IPS-20b (cell line): ENCODE data around the gene KCNMA1.

Source experiments
- H3K27ac ChIP-seq: one replicate; pipeline ENCODE4 v1.5.1; 2013; ENCODE audit warnings: low read length
- H3K27me3 ChIP-seq: 2 replicates; pipeline ENCODE4 v1.6.1; 2013; ENCODE audit warnings: mild to moderate bottlenecking, low read length, inconsistent platforms; ENCODE audit not compliant: insufficient read depth
- H3K36me3 ChIP-seq: 2 replicates; pipeline ENCODE4 v1.6.1; 2013; ENCODE audit warnings: low read depth, mild to moderate bottlenecking, inconsistent platforms, low read length, moderate library complexity; ENCODE audit not compliant: insufficient read depth
- H3K4me1 ChIP-seq: 2 replicates; pipeline ENCODE4 v1.6.1; 2013; ENCODE audit warnings: mild to moderate bottlenecking, control low read depth, inconsistent platforms, low read length, moderate library complexity; ENCODE audit not compliant: insufficient read depth
- H3K4me3 ChIP-seq: 2 replicates; pipeline ENCODE4 v1.5.1; 2013; ENCODE audit warnings: mild to moderate bottlenecking, low read length, inconsistent platforms
- H3K9ac ChIP-seq: 2 replicates; pipeline ENCODE4 v1.6.1; 2013; ENCODE audit warnings: low read depth, mild to moderate bottlenecking, inconsistent platforms, low read length, moderate library complexity
- H3K9me3 ChIP-seq: 2 replicates; pipeline ENCODE4 v1.6.1; 2013; ENCODE audit warnings: mild to moderate bottlenecking, low read depth, low read length, inconsistent platforms; ENCODE audit not compliant: insufficient read depth

KCNMA1 gene

DNA sequence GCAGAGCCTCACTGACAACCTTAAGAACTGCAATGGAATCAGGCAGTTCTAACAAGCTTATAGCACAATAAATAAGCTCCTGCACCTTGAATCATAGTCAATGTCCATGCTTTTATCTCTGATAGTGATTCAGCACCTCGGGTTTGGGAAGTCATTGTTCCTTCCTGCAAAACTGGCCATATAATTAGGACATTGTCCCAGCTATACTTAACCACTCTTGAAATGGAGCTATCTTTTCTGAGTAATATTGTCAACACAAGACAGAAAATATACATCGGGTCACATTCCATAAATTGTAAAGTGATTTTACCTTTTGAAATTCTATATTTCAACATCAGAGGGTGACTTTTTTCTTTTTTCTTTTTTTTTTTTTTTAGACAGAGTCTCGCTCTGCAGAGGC, 682.8 kb downstream of the KCNMA1 start:
- Histone ChIP-seq H3K36me3 (no peaks in the 10 kb centered on the region), H3K9me3 (no peaks in the 10 kb centered on the region), H3K9ac (no peak overlapping the region), H3K27me3 (no peaks in the 10 kb centered on the region), H3K4me1 (no peaks in the 10 kb centered on the region), H3K4me3 (no peak overlapping the region), H3K27ac (no peak overlapping the region)

DNA sequence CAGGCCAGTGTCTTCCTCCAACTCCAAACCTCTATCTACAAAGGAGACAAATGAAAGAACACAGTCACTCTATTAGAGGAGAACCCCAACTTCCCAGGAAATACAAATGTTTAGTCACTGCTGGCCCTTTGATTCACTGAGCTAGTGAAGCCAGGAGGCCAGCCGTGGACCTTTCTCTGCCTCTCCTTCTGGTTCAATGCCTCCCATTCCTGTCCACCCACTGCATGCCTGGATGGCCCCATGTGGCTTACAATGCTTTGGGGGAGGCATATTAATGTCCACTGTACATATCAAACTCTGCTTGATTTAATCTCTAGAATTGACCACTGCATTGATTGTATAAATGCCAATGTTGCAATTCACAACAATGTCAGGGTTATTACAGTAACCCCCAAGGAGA, 687.3 kb downstream of the KCNMA1 start:
- Histone ChIP-seq H3K4me1 (no peaks in the 10 kb centered on the region), H3K36me3 (no peaks in the 10 kb centered on the region), H3K9me3 (no peaks in the 10 kb centered on the region), H3K9ac (no peak overlapping the region), H3K27ac (no peak overlapping the region), H3K27me3 (no peaks in the 10 kb centered on the region), H3K4me3 (no peak overlapping the region)

DNA sequence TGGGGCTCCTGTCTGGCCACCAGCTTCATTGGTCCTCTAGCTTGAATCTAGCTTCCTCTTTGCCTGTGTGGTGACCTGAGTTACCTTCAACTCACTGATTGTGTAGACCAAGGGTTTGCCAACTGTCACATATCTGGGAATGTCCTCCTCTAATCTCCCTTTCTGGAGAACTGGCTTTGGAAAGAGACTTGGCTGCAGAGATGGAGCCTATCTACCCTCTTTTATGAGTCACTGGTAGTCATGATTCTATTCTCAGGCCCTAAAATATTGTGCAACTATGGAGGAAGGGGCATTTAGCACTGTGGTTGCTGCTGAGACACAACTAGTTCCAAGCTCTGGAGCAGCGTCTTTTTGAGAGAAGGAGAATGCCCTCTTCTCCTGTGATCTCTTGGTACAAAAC, 691.3 kb downstream of the KCNMA1 start:
- Histone ChIP-seq H3K27me3 (no peaks in the 10 kb centered on the region), H3K4me3 (no peak overlapping the region), H3K9me3 (no peaks in the 10 kb centered on the region), H3K36me3 (no peaks in the 10 kb centered on the region), H3K27ac (no peak overlapping the region), H3K9ac (no peak overlapping the region), H3K4me1 (no peaks in the 10 kb centered on the region)

DNA sequence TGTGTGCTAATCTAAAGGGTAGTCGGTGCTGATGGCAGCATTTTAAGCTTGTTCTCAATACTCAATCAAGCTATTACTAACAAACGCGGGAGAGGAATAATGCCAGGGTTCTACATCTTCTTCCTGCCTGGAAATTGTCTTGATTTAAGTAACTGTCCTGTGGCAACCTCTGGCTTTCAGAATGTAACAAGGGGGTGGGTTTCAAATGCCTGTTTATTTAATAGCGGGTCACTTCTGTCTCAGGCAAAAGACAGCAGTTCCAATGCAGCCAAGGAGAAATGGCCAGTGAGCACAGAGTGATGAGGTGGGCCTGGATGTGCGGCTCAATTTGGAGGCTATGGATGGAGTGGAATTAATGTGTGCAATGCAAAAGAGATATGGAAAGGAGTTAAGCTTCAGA, 692.4 kb downstream of the KCNMA1 start:
- Histone ChIP-seq H3K27ac (no peak overlapping the region), H3K4me3 (no peak overlapping the region), H3K4me1 (no peaks in the 10 kb centered on the region), H3K9ac (no peak overlapping the region), H3K9me3 (no peaks in the 10 kb centered on the region), H3K27me3 (no peaks in the 10 kb centered on the region), H3K36me3 (no peaks in the 10 kb centered on the region)

DNA sequence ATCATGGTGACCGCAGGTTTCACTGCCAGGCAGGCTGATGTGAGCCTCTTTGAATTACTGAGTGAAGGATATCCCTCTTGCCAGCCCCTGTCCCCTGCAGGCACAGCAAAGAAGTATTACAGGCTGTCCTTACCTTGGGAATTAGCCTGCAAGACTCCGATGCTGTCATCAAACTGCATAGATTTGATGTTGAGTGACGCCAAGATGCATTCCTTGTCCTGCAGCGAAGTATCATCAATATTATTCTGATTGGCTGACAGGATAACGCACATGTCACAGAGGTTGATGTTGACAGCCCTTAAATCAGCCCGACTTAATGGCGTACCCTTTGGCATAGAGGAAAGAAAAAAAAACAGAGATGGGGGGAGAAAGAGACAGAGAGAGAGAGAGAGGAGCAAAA, 693.0 kb downstream of the KCNMA1 start:
- H3K9me3 ChIP-seq = no peaks in the 10 kb centered on the region
- no peak overlapping the region for H3K4me3 ChIP-seq
- H3K36me3 ChIP-seq = no peaks in the 10 kb centered on the region
- no peaks in the 10 kb centered on the region for H3K27me3 ChIP-seq
- H3K4me1 ChIP-seq = no peaks in the 10 kb centered on the region
- H3K27ac ChIP-seq = no peak overlapping the region
- no peak overlapping the region for H3K9ac ChIP-seq

DNA sequence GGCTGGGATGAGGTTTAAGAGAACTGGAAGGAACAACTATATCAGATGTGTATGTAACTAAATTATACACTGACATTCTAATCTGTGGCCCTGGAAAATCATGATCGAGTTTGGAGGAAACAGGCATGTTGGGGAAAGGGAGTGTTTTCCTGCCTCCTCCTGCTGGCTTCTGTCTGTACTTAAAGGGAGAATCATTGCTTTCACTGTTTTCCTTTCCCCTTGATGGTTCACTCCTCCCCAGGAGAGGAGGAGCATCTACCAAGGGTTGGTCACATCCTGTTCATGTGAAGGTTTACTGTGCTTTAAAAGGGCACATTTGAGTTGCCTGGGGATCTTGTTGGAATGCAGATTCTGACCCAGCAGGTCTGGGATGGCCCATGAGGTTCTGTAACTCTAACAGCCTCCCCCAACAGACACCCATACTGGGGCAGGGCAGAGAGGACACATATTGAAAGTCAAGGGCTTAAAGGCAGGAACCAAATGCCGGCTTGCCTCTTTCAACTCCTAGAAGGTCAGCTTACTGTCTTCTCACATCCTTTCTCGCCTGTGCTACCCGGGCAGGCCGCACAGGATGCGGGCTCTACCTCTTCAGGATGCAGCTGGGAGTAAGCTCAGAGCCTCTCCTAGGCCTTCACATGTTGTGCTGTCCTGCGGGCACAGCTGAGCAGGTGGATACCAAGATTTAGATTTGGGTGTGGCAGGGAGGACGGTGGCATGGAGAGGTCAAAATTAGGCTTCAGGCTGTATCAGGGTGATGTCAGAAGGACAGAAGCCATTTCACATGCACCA, 694.8 kb downstream of the KCNMA1 start:
- Histone ChIP-seq H3K9me3 (no peaks in the 10 kb centered on the region), H3K27ac (no peak overlapping the region), H3K27me3 (no peaks in the 10 kb centered on the region), H3K36me3 (no peaks in the 10 kb centered on the region), H3K4me1 (no peaks in the 10 kb centered on the region), H3K9ac (no peak overlapping the region), H3K4me3 (no peak overlapping the region)

DNA sequence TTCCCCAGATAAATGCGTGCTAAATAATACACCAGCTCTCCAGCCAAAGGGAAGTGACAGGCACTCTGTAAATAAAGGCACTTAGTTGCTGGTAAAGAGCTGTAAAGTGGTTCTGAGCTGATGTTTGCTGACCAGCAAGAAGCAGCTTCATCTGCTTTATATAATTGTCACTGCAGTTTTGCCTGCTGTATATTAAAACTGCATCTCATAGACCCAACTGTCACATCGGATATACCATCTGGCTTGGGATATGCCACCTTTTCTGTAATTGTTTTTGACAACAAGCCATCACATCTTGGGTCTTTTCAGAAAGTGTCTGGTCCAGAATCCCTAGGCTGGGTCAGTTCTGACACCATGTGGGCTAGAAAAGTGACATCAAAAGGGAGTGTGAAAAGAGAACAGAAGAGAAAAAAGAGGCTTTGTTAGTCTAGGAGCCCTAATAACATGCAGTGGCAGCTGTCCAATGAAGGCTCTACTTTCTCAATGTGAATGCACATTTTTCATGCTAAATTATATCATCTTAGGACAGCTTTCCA, 697.6 kb downstream of the KCNMA1 start:
- Histone ChIP-seq H3K9me3 (no peaks in the 10 kb centered on the region), H3K9ac (no peak overlapping the region), H3K36me3 (no peaks in the 10 kb centered on the region), H3K27me3 (no peaks in the 10 kb centered on the region), H3K4me1 (no peaks in the 10 kb centered on the region), H3K4me3 (no peak overlapping the region), H3K27ac (no peak overlapping the region)

DNA sequence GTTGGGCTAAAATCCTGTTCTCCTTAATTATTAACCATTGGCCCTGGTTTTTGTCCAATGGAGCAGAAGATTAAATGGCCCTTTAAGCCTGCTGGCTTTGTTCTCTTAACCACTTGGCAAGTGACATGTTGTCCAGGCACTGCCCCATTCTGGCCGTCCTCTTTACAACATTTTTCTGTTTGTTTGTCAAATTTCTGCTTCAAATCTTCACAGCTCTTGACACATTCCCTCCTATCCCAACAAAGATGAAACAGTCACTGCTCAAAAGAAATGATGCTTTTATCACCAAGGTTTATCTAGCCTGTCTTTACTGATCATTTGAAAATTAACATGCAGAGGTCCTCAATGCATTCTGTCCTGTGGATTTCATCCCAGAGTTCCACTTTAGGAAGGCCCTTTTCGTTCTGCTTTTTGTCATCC, 700.4 kb downstream of the KCNMA1 start:
- H3K9me3 ChIP-seq = no peaks in the 10 kb centered on the region

DNA sequence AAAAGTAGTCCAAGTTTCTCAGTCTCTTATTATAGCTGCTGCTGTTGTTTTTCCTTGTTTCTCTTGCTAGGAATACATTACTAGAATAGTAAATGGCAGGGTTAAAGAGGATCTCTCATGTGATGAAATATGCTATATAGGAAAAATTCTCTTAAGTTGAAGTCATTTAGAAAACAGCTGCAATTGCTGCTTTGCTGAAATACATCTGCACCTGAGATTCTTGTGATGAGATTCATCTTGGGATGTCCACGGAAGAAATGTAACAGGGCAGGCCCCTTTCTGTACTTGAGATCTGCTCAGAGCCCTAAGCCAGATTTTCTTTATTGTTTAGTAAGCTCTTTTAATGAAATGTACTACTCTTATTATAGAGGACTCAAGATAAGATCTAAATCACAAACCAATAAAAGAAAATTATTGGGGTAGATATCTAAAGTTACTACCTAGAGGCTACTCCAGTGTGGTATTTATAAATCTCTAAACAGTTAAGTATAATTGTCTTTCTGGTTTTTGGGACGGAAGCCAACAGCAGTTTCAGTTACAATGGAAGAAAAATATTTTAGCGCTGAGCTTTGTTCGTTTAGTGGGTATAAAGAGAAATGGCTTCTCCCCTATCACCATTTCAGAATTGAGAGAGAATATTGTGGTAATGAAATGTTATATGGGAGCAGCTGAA, 701.5 kb downstream of the KCNMA1 start:
- Histone ChIP-seq H3K27me3 (no peaks in the 10 kb centered on the region), H3K27ac (no peak overlapping the region), H3K4me3 (no peak overlapping the region), H3K9ac (no peak overlapping the region), H3K36me3 (no peaks in the 10 kb centered on the region), H3K9me3 (no peaks in the 10 kb centered on the region), H3K4me1 (no peaks in the 10 kb centered on the region)

More for the DNA sequence above, 700.4 kb downstream of the KCNMA1 start:
- Histone ChIP-seq H3K9ac (no peak overlapping the region), H3K4me1 (no peaks in the 10 kb centered on the region), H3K36me3 (no peaks in the 10 kb centered on the region), H3K27ac (no peak overlapping the region), H3K4me3 (no peak overlapping the region), H3K27me3 (no peaks in the 10 kb centered on the region)

DNA sequence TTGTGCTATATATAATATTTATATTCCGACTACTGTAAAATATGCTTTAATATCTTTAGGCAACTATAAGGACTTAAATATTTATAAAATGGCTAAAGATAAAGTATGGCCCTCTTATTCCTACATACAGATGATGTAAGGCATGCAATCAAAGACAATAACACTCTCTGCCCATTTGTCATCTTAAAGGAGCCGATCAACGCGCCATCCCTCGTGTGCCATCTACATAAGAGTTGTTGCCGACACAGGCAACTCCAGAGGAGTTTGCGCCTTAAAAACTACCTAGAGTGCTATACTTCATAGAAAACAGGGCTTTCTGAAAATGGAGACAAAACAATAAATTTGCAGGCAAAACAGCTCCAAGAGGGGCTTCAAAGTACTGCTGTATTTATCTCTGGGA, 709.0 kb downstream of the KCNMA1 start:
- no peaks in the 10 kb centered on the region for H3K36me3 ChIP-seq
- H3K9ac ChIP-seq = no peak overlapping the region
- no peaks in the 10 kb centered on the region for H3K27me3 ChIP-seq
- no peak overlapping the region for H3K4me3 ChIP-seq
- no peak overlapping the region for H3K27ac ChIP-seq
- H3K4me1 ChIP-seq = peaks cover 14% of the 10 kb centered on the region; the same call in 1 of the 2 replicates
- no peaks in the 10 kb centered on the region for H3K9me3 ChIP-seq

DNA sequence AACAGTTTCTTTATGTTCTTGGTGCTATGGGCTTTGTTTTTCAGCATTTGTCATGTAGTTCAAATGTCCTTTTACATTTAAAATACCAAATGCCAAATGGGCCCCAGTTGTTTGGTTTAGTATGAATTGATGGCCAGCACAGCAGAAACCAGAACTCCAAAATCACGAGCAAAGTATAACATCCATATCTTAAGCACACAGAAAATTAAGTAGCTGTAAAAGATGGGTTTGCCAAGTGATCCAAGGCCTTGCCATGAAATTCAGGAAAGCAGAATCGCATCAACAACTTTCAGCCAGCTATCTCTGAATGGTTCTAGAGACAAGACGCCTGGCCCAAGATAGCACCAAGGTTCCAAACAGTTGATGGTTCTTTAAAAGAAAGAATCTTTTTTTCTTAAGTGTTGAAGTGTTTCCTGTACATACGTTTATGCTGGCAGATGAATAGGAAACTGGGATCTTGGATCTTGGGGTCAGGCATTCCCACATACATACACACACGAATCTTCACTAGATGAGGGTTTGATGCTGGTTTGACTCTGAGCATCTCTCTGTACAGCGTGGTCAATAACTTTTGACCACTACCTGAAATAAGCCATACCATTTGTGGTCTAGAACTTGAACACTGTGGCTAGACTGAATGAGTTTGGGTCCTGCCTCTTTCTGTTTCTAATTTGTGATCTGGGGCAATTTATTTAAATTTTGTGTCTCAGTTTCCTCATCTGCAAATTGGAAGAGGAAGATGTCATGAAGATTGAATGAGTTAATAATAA, 711.8 kb downstream of the KCNMA1 start:
- Histone ChIP-seq H3K4me3 (no peak overlapping the region), H3K4me1 (peaks cover 20% of the 10 kb centered on the region; the same call in 1 of the 2 replicates), H3K9me3 (no peaks in the 10 kb centered on the region), H3K27me3 (no peaks in the 10 kb centered on the region), H3K27ac (no peak overlapping the region), H3K36me3 (no peaks in the 10 kb centered on the region), H3K9ac (no peak overlapping the region)
